Central memory CD8-positive, alpha-beta T cell (primary cell): ENCODE results near the gene TRIM56.
A peak's percentile ranks its signal among the peaks of the same experiment; 100 is the strongest.
"Not testable (repeated sequence)": the region's sequence is repeated elsewhere in the genome, so short reads cannot be mapped to it uniquely, and the experiment has no call there.

Experiments
- ATAC-seq: fragments of 150-1000 bp; cut with Tn5 transposase; replicated peaks from 2 replicates; pipeline ENCODE4 v1.10.0; 2022; ENCODE audit warnings: mild to moderate bottlenecking, moderate FRiP score, moderate number of reproducible peaks; ENCODE audit not compliant: poor library complexity, severe bottlenecking; ENCODE audit errors: extremely low read depth
- DNase-seq, 2 donors: peaks; one replicate each; pipeline ENCODE4 v3.0.0; 2021; ENCODE audit warnings: low spot score in 2 of 2
- H3K27ac Mint-ChIP-seq: one replicate; pipeline ENCODE4 v1.8.0; 2022; ENCODE audit warnings: low read depth, mild to moderate bottlenecking, moderate library complexity, mixed read lengths
- H3K27me3 Mint-ChIP-seq: one replicate; pipeline ENCODE4 v1.8.0; 2022; ENCODE audit warnings: mixed read lengths
- H3K36me3 Mint-ChIP-seq: one replicate; pipeline ENCODE4 v1.8.0; 2022; ENCODE audit warnings: mild to moderate bottlenecking, moderate library complexity, mixed read lengths; ENCODE audit not compliant: insufficient read depth
- H3K4me1 Mint-ChIP-seq: one replicate; pipeline ENCODE4 v1.8.0; 2022; ENCODE audit warnings: mixed read lengths
- H3K4me3 Mint-ChIP-seq: one replicate; pipeline ENCODE4 v1.8.0; 2022; ENCODE audit warnings: mild to moderate bottlenecking, moderate library complexity, mixed read lengths
- H3K9me3 Mint-ChIP-seq: one replicate; pipeline ENCODE4 v1.8.0; 2022; ENCODE audit warnings: mixed read lengths

The TRIM56 gene

DNA sequence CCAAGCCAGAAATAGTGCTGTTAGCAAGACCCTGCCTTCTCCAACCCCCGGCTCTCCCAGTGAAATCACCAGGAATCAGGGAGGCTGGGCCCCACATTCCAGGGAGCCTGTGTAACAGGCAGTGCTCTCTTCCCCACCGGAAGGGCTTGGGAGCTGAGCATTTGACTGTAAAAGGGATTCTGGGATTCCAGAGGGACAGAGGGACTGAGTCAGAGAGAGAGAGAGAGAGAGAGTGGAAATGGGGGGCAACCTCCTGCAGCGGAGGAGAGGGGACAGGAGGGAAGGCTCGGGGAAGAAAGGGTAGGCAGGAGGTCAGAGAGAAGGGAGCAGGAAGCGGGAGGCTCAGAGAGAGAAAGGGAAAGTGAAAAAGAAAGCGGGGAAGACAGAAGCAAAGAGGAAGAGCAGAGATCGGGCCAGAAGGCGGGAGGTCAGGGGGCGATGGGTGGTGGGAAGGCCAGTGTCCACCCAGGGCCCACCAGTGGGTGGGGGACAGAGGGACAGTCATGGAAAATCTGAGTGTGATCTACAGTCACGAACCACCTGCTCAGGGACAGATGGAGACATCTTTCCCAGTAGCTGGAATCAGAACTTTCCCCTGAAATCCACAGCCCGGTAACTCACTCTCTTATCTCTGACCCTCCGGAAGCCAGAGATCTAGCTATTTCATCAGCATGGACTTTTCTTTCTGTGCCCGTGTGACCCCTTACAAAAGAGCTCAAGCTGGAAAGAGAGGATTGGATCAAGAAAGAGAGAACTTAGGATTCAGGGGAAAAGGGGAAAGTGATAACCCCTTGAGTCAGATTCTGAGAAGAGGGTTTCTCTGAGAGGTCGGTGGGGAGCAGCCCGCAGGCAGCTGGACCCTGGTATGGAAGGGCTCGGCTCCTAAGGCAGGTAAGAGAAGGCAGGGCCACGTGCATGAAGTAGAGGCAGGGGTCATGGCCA lies 37.0 kb downstream of the TRIM56 start:
- H3K9me3 Mint-ChIP-seq = no peaks in the 10 kb centered on the region
- H3K27me3 Mint-ChIP-seq = peaks cover 91% of the 10 kb centered on the region
- H3K27ac Mint-ChIP-seq = peak overlapping the region; percentile 23
- peak overlapping the region; percentile 10 for H3K4me3 Mint-ChIP-seq
- DNase-seq (no peak), ATAC-seq (no peak)
- H3K36me3 Mint-ChIP-seq = no peaks in the 10 kb centered on the region
- peaks cover 38% of the 10 kb centered on the region for H3K4me1 Mint-ChIP-seq

DNA sequence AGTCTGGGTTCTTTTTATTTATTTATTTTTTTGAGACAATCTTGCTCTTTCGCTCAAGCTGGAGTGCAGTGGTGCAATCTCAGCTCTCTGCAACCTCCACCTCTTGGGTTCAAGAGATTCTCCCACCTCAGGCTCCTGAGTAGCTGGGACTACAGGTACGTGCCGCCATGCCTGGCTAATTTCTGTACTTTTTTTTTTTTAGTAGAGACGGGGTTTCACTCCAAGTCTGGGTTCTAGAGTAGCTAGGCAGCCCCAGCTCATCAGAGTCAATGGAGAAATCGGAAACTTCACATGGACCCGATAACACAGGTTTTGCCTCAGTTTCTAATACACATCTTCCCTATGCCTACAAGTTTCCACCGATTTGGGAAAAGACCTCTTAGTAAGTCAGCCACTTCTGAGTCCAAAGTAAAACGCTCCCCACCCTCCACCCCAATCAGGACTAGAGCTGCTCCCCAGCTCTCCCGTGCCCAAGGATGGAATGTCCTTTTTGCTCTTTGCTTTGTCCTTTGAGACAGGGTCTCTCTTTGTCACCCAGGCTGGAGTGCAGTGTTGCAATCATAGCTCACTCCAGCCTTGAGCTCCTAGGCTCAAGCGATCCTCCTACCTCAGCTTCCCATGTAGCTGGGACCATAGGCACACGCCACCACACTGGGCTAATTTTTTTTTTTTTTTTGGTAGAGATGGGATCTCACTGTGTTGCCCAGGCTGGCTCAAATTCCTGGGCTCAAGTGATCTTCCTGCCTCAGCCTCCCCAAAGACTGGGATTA lies 37.8 kb downstream of the TRIM56 start:
- H3K4me3 Mint-ChIP-seq = no peak overlapping the region
- ATAC-seq = no peak
- no peaks in the 10 kb centered on the region for H3K9me3 Mint-ChIP-seq
- peaks cover 96% of the 10 kb centered on the region for H3K27me3 Mint-ChIP-seq
- H3K36me3 Mint-ChIP-seq = no peaks in the 10 kb centered on the region
- no peak for DNase-seq
- no peak overlapping the region for H3K27ac Mint-ChIP-seq
- H3K4me1 Mint-ChIP-seq = peaks cover 43% of the 10 kb centered on the region

DNA sequence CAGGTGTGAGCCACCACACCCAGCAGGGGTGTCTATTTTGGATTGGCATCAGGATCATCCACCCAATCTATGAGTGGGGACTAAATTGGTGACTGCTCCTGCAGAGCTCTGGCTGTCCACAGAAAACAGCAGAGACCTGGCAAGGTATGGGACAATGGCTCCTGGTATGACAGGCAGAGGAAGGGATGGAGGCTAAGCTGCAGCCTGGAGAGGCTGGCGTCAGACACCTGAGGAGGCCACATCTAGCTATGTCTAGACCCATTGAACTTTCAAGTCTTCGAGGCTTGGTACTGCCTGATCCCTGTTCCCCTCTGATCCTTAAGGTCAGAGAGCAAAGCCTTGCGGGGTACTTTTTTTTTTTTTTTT lies 38.4 kb downstream of the TRIM56 start:
- H3K9me3 Mint-ChIP-seq = no peaks in the 10 kb centered on the region
- DNase-seq = no peak
- ATAC-seq = no peak
- H3K27ac Mint-ChIP-seq = no peak overlapping the region
- peaks cover 96% of the 10 kb centered on the region for H3K27me3 Mint-ChIP-seq
- H3K4me3 Mint-ChIP-seq = no peak overlapping the region
- H3K36me3 Mint-ChIP-seq = no peaks in the 10 kb centered on the region
- peaks cover 47% of the 10 kb centered on the region for H3K4me1 Mint-ChIP-seq

- peaks cover 47% of the 10 kb centered on the region for H3K4me1 Mint-ChIP-seq
- no peak overlapping the region for H3K4me3 Mint-ChIP-seq
- H3K27ac Mint-ChIP-seq = peak overlapping the region; percentile 19
- no peak for DNase-seq
- H3K36me3 Mint-ChIP-seq = no peaks in the 10 kb centered on the region
- H3K9me3 Mint-ChIP-seq = no peaks in the 10 kb centered on the region
- ATAC-seq = no peak
- H3K27me3 Mint-ChIP-seq = peaks cover 94% of the 10 kb centered on the region
These were observed 39.2 kb downstream of the TRIM56 start for GRCh38 chr7:101124376-101125056.

GRCh38 chr7:101125989-101126650 lies 40.8 kb downstream of the TRIM56 start:
- Mint-ChIP-seq H3K27ac (peak overlapping the region; percentile 16), H3K9me3 (no peaks in the 10 kb centered on the region), H3K36me3 (no peaks in the 10 kb centered on the region), H3K27me3 (peaks cover 93% of the 10 kb centered on the region), H3K4me1 (peaks cover 47% of the 10 kb centered on the region), H3K4me3 (peak overlapping the region; percentile 65)
- peak; percentile 65 for ATAC-seq
- DNase-seq = no peak

DNA sequence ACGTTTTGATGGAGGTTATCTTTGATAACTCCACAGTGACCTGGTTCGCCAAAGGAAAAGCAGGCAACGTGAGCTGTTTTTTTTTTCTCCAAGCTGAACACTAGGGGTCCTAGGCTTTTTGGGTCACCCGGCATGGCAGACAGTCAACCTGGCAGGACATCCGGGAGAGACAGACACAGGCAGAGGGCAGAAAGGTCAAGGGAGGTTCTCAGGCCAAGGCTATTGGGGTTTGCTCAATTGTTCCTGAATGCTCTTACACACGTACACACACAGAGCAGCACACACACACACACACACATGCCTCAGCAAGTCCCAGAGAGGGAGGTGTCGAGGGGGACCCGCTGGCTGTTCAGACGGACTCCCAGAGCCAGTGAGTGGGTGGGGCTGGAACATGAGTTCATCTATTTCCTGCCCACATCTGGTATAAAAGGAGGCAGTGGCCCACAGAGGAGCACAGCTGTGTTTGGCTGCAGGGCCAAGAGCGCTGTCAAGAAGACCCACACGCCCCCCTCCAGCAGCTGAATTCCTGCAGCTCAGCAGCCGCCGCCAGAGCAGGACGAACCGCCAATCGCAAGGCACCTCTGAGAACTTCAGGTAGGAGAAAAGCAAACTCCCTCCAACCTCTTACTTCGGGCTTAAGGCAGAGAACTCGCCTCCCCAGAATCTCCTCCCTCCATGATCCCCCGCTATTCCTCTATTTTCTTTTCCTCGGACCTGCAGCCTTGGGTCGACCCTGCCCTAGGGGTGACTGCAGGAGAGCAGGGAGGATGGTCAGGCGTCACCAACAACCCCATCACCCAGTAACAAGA lies 41.6 kb downstream of the TRIM56 start, which contains the start of gene SERPINE1:
Gene SERPINE1, plus strand, starts transcription at position 454 of the 809 bp plus-strand sequence. CDS start 1,290 bp downstream, outside the sequence.
- H3K27ac Mint-ChIP-seq = peak within 1 kb of the TSS; percentile 16
- DNase-seq = peak in 1 of 2 donors; percentile 26
- no peaks in the 10 kb centered on the region for H3K9me3 Mint-ChIP-seq
- peak within 1 kb of the TSS; percentile 65 for H3K4me3 Mint-ChIP-seq
- no peaks in the 10 kb centered on the region for H3K36me3 Mint-ChIP-seq
- H3K27me3 Mint-ChIP-seq = peaks cover 92% of the 10 kb centered on the region
- peak; percentile 62 for ATAC-seq
- H3K4me1 Mint-ChIP-seq = peaks cover 46% of the 10 kb centered on the region

- ATAC-seq (no peak), DNase-seq (no peak)
- Mint-ChIP-seq H3K27ac (no peak overlapping the region), H3K4me3 (peak overlapping the region; percentile 65), H3K9me3 (no peaks in the 10 kb centered on the region), H3K27me3 (peaks cover 91% of the 10 kb centered on the region), H3K36me3 (no peaks in the 10 kb centered on the region), H3K4me1 (peaks cover 40% of the 10 kb centered on the region)
These were observed 42.3 kb downstream of the TRIM56 start for GRCh38 chr7:101127460-101128039.

- DNase-seq (no peak), ATAC-seq (no peak)
- no peaks in the 10 kb centered on the region for H3K9me3 Mint-ChIP-seq
- no peak overlapping the region for H3K4me3 Mint-ChIP-seq
- peaks cover 89% of the 10 kb centered on the region for H3K27me3 Mint-ChIP-seq
- no peaks in the 10 kb centered on the region for H3K36me3 Mint-ChIP-seq
- peaks cover 40% of the 10 kb centered on the region for H3K4me1 Mint-ChIP-seq
- H3K27ac Mint-ChIP-seq = no peak overlapping the region
These were observed 43.0 kb downstream of the TRIM56 start for GRCh38 chr7:101128040-101128834.

GRCh38 chr7:101129603-101130117 lies 44.4 kb downstream of the TRIM56 start:
- ATAC-seq (no peak), DNase-seq (no peak)
- Mint-ChIP-seq H3K36me3 (peaks cover 2% of the 10 kb centered on the region), H3K9me3 (no peaks in the 10 kb centered on the region), H3K4me1 (peaks cover 35% of the 10 kb centered on the region), H3K27me3 (peaks cover 90% of the 10 kb centered on the region), H3K27ac (peak overlapping the region; percentile 37), H3K4me3 (no peak overlapping the region)

DNA sequence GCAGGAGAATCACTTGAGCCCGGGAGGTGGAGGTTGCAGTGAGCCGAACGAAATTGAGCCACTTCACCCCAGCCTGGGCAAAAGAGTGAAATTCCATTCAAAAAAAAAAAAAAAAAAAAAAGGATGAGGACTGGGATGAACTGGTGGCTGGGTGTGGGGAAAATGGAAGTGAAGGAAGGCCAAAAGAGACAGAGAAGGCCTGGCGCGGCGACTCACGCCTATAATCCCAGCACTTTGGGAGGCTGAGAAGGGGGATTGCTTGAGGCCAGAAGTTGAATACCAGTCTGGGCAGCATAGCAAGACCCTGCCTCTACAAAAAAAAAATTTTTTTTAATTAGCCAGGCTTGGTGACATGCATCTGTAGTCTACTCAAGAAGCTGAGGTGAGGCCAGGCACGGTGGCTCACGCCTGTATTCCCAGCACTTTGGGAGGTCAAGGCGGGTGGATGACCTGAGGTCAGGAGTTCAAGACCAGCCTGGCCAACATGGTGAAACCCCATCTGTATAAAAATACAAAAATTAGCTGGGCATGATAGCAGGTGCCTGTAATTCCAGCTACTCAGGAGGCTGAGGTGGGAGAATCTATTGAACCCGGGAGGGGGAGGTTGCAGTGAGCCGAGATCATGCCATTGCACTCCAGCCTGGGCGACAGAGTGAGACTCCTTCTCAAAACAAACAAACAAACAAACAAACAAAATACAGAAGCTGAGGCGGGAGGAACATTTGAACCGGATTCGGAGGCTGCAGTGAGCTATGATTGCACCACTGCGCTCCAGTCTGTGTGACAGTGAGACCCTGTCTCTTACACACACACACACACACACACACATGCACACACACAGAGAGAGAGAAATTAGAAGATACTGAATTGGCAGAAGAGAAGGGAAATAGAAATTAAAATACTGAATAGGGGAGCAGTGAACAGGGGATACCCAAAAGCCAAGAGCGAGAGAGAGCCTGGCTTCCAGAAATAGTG lies 47.6 kb downstream of the TRIM56 start:
- not testable (repeated sequence) for H3K36me3 Mint-ChIP-seq, H3K4me1 Mint-ChIP-seq, DNase-seq, H3K9me3 Mint-ChIP-seq, H3K4me3 Mint-ChIP-seq, H3K27ac Mint-ChIP-seq, ATAC-seq
- peaks cover 75% of the 10 kb centered on the region for H3K27me3 Mint-ChIP-seq
